Measurements from ENCODE around the gene FILIP1L. TPM values are rescaled to one million over a fixed set of nuclear protein-coding genes. Genes with fewer than 3 reads are reported as not detected.

The FILIP1L gene
- total and polyA plus RNA-seq, 5 donors = 42.2 to 88.3 (median 56.4) TPM

GRCh38 chr3:99829844-99830243 is 284.5 kb downstream of the FILIP1L start:
- H3K9me3 ChIP-seq (ENCODE audit: control insufficient read depth, low read length) = no peaks in the 10 kb centered on the region
- no peak overlapping the region for H3K4me3 ChIP-seq (ENCODE audit: low read length)
- ATAC-seq (no peak), DNase-seq (no peak)
- WGBS = 96% methylated on average over 3 of the region's 3 CpGs
- H3K27me3 ChIP-seq (ENCODE audit: control insufficient read depth, insufficient read depth) = no peaks in the 10 kb centered on the region
- H3K27ac ChIP-seq (ENCODE audit: low read length) = no peak overlapping the region
- intact Hi-C loops (cut with DNase I) = loop anchor here in 1 of 4 donors (5.0 kb wide), 1 partner anchor 427 kb away; no protein-coding TSS in a partner anchor
- H3K4me1 ChIP-seq (ENCODE audit: control insufficient read depth, insufficient read depth, low read length) = peaks cover 3% of the 10 kb centered on the region

GRCh38 chr3:99825004-99825640 is 289.2 kb downstream of the FILIP1L start:
- H3K27me3 ChIP-seq (ENCODE audit: control insufficient read depth, insufficient read depth) = no peaks in the 10 kb centered on the region

GRCh38 chr3:99823723-99824711 is 290.3 kb downstream of the FILIP1L start:
- Histone ChIP-seq H3K27me3 (ENCODE audit: control insufficient read depth, insufficient read depth) (no peaks in the 10 kb centered on the region), H3K9me3 (ENCODE audit: control insufficient read depth, low read length) (no peaks in the 10 kb centered on the region), H3K4me3 (ENCODE audit: low read length) (no peak overlapping the region), H3K4me1 (ENCODE audit: control insufficient read depth, insufficient read depth, low read length) (peaks cover 3% of the 10 kb centered on the region), H3K27ac (ENCODE audit: low read length) (no peak overlapping the region)
- no peak for ATAC-seq
- DNase-seq = peak in 1 of 3 donors; percentile 25
- WGBS = 86% methylated on average over 14 of the region's 14 CpGs
- intact Hi-C loops (cut with DNase I) = no loop called here

More at GRCh38 chr3:99825004-99825640, 289.2 kb downstream of the FILIP1L start:
- 74% methylated on average over 3 of the region's 3 CpGs for WGBS
- ATAC-seq (no peak), DNase-seq (no peak)
- intact Hi-C loops (cut with DNase I) = no loop called here
- no peaks in the 10 kb centered on the region for H3K9me3 ChIP-seq (ENCODE audit: control insufficient read depth, low read length)
- H3K4me1 ChIP-seq (ENCODE audit: control insufficient read depth, insufficient read depth, low read length) = peaks cover 3% of the 10 kb centered on the region
- H3K27ac ChIP-seq (ENCODE audit: low read length) = no peak overlapping the region
- no peak overlapping the region for H3K4me3 ChIP-seq (ENCODE audit: low read length)

GRCh38 chr3:99818818-99819217 is 295.5 kb downstream of the FILIP1L start:
- WGBS = 90% methylated on average over 2 of the region's 2 CpGs
- ATAC-seq (no peak), DNase-seq (no peak)
- Histone ChIP-seq H3K27ac (ENCODE audit: low read length) (no peak overlapping the region), H3K27me3 (ENCODE audit: control insufficient read depth, insufficient read depth) (no peaks in the 10 kb centered on the region), H3K4me1 (ENCODE audit: control insufficient read depth, insufficient read depth, low read length) (peaks cover 3% of the 10 kb centered on the region), H3K4me3 (ENCODE audit: low read length) (no peak overlapping the region), H3K9me3 (ENCODE audit: control insufficient read depth, low read length) (no peaks in the 10 kb centered on the region)
- intact Hi-C loops (cut with DNase I) = no loop called here

- Histone ChIP-seq H3K4me3 (ENCODE audit: low read length) (peak within 1 kb of the TSS; percentile 61), H3K27me3 (ENCODE audit: control insufficient read depth, insufficient read depth) (no peaks in the 10 kb centered on the region), H3K4me1 (ENCODE audit: control insufficient read depth, insufficient read depth, low read length) (peaks cover 2% of the 10 kb centered on the region), H3K9me3 (ENCODE audit: control insufficient read depth, low read length) (no peaks in the 10 kb centered on the region), H3K27ac (ENCODE audit: low read length) (peak within 1 kb of the TSS; percentile 52)
- under 1% methylated on average over 60 of the region's 60 CpGs for WGBS
- intact Hi-C loops (cut with DNase I) = no loop called here
- ATAC-seq (peak; percentile 98 to 99), DNase-seq (peak; percentile 96 to 98 (median 98))
Measured at GRCh38 chr3:99817437-99818240, 296.7 kb downstream of the FILIP1L start, which contains the start of gene CMSS1. TSS of gene CMSS1 (plus strand) at chr3:99817862.

- peak overlapping the region; percentile 52 for H3K27ac ChIP-seq (ENCODE audit: low read length)
- no peak for ATAC-seq
- no peaks in the 10 kb centered on the region for H3K27me3 ChIP-seq (ENCODE audit: control insufficient read depth, insufficient read depth)
- intact Hi-C loops (cut with DNase I) = no loop called here
- WGBS = 2% methylated on average over 15 of the region's 15 CpGs
- peaks cover 2% of the 10 kb centered on the region for H3K4me1 ChIP-seq (ENCODE audit: control insufficient read depth, insufficient read depth, low read length)
- DNase-seq = peak in 1 of 3 donors; percentile 49
- peak overlapping the region; percentile 61 for H3K4me3 ChIP-seq (ENCODE audit: low read length)
- no peaks in the 10 kb centered on the region for H3K9me3 ChIP-seq (ENCODE audit: control insufficient read depth, low read length)
Measured at GRCh38 chr3:99817047-99817436, 297.3 kb downstream of the FILIP1L start.

- no peaks in the 10 kb centered on the region for H3K9me3 ChIP-seq (ENCODE audit: control insufficient read depth, low read length)
- ATAC-seq (no peak), DNase-seq (no peak)
- no peak overlapping the region for H3K27ac ChIP-seq (ENCODE audit: low read length)
- intact Hi-C loops (cut with DNase I) = no loop called here
- no peaks in the 10 kb centered on the region for H3K27me3 ChIP-seq (ENCODE audit: control insufficient read depth, insufficient read depth)
- no peak overlapping the region for H3K4me3 ChIP-seq (ENCODE audit: low read length)
- H3K4me1 ChIP-seq (ENCODE audit: control insufficient read depth, insufficient read depth, low read length) = peaks cover 3% of the 10 kb centered on the region
- 93% methylated on average over 1 of the region's 1 CpG for WGBS
Measured at GRCh38 chr3:99810403-99810802, 303.9 kb downstream of the FILIP1L start.

GRCh38 chr3:99809565-99809964 is 304.7 kb downstream of the FILIP1L start:
- Histone ChIP-seq H3K4me3 (ENCODE audit: low read length) (no peak overlapping the region), H3K4me1 (ENCODE audit: control insufficient read depth, insufficient read depth, low read length) (peaks cover 3% of the 10 kb centered on the region), H3K9me3 (ENCODE audit: control insufficient read depth, low read length) (peaks cover 2% of the 10 kb centered on the region), H3K27ac (ENCODE audit: low read length) (no peak overlapping the region), H3K27me3 (ENCODE audit: control insufficient read depth, insufficient read depth) (no peaks in the 10 kb centered on the region)
- ATAC-seq (peak; percentile 53 to 75), DNase-seq (peak in 1 of 3 donors; percentile 45)
- 51% methylated on average over 2 of the region's 2 CpGs for WGBS
- intact Hi-C loops (cut with DNase I) = no loop called here

- ATAC-seq (peak; percentile 44 to 60), DNase-seq (no peak)
- H3K9me3 ChIP-seq (ENCODE audit: control insufficient read depth, low read length) = peaks cover 2% of the 10 kb centered on the region
- intact Hi-C loops (cut with DNase I) = no loop called here
- H3K27me3 ChIP-seq (ENCODE audit: control insufficient read depth, insufficient read depth) = no peaks in the 10 kb centered on the region
- H3K4me1 ChIP-seq (ENCODE audit: control insufficient read depth, insufficient read depth, low read length) = peaks cover 3% of the 10 kb centered on the region
- no peak overlapping the region for H3K27ac ChIP-seq (ENCODE audit: low read length)
- H3K4me3 ChIP-seq (ENCODE audit: low read length) = no peak overlapping the region
- WGBS = 45% methylated on average over 4 of the region's 4 CpGs
Measured at GRCh38 chr3:99808163-99808794, 306.0 kb downstream of the FILIP1L start.

- Histone ChIP-seq H3K27ac (ENCODE audit: low read length) (no peak overlapping the region), H3K4me1 (ENCODE audit: control insufficient read depth, insufficient read depth, low read length) (peaks cover 3% of the 10 kb centered on the region), H3K4me3 (ENCODE audit: low read length) (no peak overlapping the region), H3K27me3 (ENCODE audit: control insufficient read depth, insufficient read depth) (no peaks in the 10 kb centered on the region), H3K9me3 (ENCODE audit: control insufficient read depth, low read length) (peaks cover 2% of the 10 kb centered on the region)
- 98% methylated on average over 2 of the region's 2 CpGs for WGBS
- no peak for DNase-seq
- ATAC-seq = no peak
- intact Hi-C loops (cut with DNase I) = no loop called here
Measured at GRCh38 chr3:99805160-99805559, 309.1 kb downstream of the FILIP1L start.
